DMS153 treated with DMSO at 0.1 percent for 48 hours (cell line): ENCODE measurements around the gene DHRSX.
"Not testable (repeated sequence)": the region's sequence is repeated elsewhere in the genome, so short reads cannot be mapped to it uniquely, and the experiment has no call there.

Source experiments
- DNase-seq: peaks from one replicate; lab custom pipeline; 2025; ENCODE audit not compliant: unreplicated experiment; lab: John Stamatoyannopoulos, UW

DHRSX gene

GRCh38 chrX:2498781-2499302 is 1.9 kb downstream of the DHRSX start:
- no peak for DNase-seq

GRCh38 chrX:2497961-2498780 is 2.6 kb downstream of the DHRSX start:
- DNase-seq: no peak

- no peak for DNase-seq
Observed at GRCh38 chrX:2495595-2495994, 5.2 kb downstream of the DHRSX start.

- no peak for DNase-seq
Observed at GRCh38 chrX:2492531-2493218, 8.1 kb downstream of the DHRSX start.

GRCh38 chrX:2490634-2491033 is 10.1 kb downstream of the DHRSX start:
- DNase-seq: no peak

GRCh38 chrX:2489446-2490445 is 11.0 kb downstream of the DHRSX start:
- no peak for DNase-seq

- DNase-seq: no peak
Observed at GRCh38 chrX:2488621-2489285, 12.0 kb downstream of the DHRSX start.

- no peak for DNase-seq
Observed at GRCh38 chrX:2487366-2487765, 13.4 kb downstream of the DHRSX start.

GRCh38 chrX:2486476-2487133 is 14.2 kb downstream of the DHRSX start:
- no peak for DNase-seq

GRCh38 chrX:2485789-2486345 is 14.9 kb downstream of the DHRSX start:
- no peak for DNase-seq

GRCh38 chrX:2484721-2485648 is 15.8 kb downstream of the DHRSX start:
- no peak for DNase-seq

GRCh38 chrX:2484256-2484655 is 16.5 kb downstream of the DHRSX start:
- DNase-seq: no peak

GRCh38 chrX:2483398-2484060 is 17.2 kb downstream of the DHRSX start:
- DNase-seq: no peak

- DNase-seq: not testable (repeated sequence)
Observed at GRCh38 chrX:2481597-2481996, 19.2 kb downstream of the DHRSX start.

GRCh38 chrX:2479982-2480381 is 20.8 kb downstream of the DHRSX start:
- not testable (repeated sequence) for DNase-seq

GRCh38 chrX:2479420-2479780 is 21.4 kb downstream of the DHRSX start:
- DNase-seq: no peak

GRCh38 chrX:2478546-2479419 is 22.0 kb downstream of the DHRSX start:
- DNase-seq: no peak
